GM21360 (cell line): ENCODE data around the gene KEAP1.
"Not testable (repeated sequence)": the region's sequence is repeated elsewhere in the genome, so short reads cannot be mapped to it uniquely, and the experiment has no call there.

Experiments used
- ATAC-seq: cut with Tn5 transposase; IDR thresholded peaks from one replicate; pipeline ENCODE4 v1.9.1; 2021; ENCODE audit warnings: mild to moderate bottlenecking, moderate library complexity; ENCODE audit not compliant: unreplicated experiment

KEAP1 gene

DNA sequence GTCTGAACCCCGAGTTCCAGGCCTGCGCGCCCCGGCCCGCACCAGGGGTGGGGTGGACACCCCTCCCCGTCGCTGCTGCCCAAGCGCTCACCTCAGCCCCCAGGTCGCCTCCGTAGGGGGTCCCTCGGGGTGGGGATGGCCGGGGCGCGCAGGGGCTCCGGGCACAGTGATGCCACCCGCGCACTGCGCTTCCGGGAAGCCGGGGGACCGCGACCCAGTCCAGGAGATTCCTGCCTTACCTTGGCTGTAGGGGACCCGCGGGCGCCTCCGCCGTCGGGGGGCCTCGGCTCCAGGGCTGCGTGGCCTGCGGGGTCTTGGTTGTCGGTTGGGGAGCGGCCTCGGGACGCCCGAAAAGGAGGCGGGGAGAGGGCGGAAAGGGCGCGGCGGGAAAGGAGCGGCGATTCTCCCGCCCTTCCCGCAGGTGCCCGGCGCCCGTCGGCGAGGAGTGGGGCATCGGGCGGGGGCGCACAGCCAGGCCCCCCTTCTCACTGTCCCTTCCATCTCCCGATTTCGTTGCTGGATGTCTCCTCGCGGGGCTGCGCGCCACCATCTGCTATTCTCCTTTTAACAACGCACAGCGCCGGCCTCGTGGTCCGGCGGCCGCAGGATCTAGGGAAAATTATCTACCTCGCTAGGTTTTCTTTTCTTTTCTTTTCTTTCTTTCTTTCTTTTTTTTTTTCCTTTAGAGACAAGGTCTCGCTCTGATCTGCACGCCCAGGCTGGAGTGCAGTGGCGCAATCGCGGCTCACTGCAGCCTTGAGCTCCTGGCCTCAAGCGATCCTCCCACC, at the start of gene KEAP1:
TSS of gene KEAP1 (minus strand) at position 355 of the 788 bp plus-strand sequence. CDS start 3,323 bp downstream, outside the sequence.
- peak; percentile 13 for ATAC-seq

DNA sequence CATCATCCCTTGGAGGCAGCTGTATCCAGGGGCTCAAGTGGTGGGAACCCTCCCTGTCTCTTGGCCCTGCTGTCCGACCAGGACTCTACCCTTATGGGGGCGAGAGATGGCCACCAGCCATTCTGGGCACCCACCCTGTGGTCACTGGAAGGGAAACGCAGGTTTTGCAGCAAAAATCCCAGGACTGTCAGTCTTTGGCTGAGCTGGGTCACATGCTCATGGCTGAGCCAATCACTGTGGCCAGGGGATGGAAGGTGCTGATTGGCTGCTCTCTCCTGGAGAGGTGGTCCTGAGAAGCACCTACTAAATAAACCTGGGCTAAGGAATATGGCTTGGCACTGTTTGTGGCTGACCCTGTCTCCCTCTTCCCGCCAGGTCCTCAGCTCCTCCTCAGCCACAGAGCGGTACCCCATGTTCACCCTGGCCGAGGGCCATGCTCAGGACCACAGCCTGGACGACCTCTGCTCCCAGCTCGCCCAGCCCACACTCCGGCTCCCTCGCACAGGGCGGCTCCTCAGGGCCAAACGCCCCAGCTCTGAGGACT, 49.4 kb upstream of the KEAP1 start:
- no peak for ATAC-seq

DNA sequence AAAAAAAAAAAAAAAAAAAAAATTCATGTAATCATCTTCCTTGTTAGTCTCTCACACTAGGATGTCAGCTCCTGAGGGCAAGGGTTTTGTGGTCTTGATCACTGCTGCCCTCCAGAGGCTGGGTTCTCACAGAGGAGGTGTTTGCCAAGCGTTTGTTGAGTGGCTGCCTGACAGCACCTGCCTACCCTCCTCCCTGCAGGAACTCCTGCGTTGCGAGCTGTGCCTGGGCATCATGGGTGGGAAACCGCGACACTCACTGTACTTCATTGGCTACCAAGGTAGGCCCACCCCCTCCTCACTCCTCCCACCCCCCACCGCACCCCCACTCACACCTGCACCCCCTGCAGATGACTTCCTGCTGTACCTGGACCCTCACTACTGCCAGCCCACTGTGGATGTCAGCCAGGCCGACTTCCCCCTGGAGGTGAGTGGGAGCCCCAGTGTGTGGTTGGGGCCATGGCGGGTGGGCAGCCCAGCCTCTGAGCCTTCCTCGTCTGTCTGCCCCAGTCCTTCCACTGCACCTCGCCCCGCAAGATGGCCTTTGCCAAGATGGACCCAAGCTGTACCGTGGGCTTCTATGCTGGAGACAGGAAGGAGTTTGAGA, 48.6 kb upstream of the KEAP1 start:
- no peak for ATAC-seq

DNA sequence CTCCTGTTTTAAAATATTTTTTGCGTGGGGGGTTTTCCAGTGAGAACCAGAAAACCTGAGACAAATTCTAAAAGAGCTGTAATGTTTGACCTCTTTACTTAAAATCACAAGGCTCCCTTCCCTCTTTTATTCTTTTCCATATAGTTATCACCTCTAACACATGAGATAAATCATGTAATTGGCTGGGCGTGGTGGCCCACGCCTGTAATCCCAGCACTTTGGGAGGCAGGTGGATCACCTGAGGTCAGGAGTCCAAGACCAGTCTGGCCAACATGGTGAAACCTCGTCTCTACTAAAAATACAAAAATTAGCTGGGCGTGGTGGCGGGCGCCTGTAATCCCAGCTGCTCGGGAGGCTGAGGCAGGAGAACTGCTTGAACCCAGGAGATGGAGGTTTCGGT, 47.9 kb upstream of the KEAP1 start:
- not testable (repeated sequence) for ATAC-seq

DNA sequence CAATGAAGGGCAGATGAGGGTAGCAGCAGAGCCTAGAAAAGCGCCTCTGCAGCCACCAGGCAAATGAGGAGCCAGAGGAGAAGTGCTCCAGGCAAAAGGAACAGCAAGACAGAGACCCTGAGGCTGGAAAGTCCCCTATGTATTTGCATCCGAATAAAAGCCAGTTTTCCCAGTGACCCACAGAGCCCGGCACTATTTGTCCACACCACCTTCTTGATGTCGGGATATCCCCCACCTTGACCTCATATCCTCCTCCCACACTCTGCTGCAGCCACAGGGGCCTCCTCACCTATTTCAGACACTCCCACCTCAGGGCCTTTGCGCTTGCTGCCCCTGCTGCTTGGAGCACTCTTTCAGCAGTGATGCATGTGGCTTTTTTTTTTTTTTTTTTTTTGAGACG, 47.2 kb upstream of the KEAP1 start:
- no peak for ATAC-seq

DNA sequence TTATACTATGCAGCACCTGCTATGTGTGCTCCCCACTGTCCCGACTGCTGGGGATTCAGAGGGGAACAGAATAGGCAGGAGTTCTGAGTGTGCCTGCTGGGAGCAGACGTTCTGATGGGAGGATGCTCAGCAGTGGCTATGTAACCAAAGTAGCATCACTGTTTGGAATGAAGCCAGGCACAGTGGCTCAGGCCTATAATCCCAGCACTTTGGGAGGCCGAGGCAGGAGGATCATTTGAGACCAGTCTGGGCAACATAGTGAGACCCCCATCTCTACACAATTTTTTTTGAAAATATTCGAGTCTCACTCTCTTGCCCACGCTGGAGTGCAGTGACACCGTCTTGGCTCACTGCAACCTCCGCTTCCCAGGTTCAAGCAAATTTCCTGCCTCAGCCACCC, 46.6 kb upstream of the KEAP1 start:
- ATAC-seq, result no peak

DNA sequence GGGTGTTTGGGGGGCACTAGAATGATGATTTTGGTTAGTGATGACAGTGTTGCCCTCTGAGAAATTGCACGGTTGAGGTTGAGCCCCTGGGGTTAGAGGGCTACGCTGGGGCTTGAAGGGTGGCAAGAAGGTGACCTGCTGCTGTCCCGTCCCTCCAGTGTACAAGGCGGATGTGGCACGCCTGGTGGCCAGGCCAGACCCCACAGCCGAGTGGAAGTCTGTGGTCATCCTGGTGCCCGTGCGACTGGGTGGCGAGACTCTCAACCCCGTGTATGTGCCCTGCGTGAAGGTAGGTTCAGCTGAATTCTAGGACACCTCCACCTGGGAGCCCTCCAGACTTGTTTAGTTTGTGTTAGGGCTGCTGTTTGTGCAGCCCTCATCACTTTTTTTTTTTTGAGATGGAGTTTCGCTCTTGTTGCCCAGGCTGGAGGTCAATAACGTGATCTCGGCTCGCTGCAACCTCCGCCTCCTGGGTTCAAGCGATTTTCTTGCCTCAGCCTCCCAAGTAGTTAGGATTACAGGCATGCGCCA, 45.7 kb upstream of the KEAP1 start:
- ATAC-seq, result no peak

DNA sequence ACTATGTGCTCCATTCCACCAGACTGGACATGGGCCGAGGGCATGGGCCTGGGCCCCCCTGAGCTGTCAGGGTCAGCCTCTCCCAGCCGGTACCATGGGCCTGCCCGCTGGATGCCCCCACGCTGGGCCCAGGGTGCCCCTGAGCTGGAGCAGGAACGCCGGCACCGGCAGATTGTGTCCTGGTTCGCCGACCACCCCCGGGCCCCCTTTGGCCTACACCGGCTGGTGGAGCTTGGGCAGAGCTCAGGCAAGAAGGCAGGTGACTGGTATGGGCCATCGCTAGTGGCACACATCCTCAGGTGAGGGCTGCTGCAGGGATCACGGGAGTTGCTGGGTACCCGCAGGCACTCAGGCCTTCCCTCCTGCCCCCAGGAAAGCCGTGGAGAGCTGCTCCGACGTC, 43.7 kb upstream of the KEAP1 start:
- ATAC-seq, result no peak

DNA sequence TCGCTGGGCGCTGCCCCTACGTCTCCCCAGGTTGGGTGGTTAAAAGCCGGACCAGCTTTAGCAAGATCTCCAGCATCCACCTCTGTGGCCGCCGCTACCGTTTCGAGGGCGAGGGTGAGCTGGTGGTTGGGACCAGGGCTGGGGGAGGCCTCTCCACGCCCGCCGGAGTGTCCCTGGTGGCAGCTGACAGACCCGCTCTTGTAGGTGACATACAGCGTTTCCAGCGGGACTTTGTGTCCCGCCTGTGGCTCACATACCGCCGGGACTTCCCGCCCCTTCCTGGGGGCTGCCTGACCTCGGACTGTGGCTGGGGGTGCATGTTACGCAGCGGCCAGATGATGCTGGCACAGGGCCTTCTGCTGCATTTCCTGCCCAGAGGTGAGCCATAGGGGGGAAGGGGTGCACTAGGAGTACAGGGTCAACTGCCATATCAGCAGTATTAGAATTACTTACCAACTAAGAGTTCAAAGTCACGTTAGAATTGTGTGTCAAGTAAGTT, 41.6 kb upstream of the KEAP1 start:
- ATAC-seq, result no peak

DNA sequence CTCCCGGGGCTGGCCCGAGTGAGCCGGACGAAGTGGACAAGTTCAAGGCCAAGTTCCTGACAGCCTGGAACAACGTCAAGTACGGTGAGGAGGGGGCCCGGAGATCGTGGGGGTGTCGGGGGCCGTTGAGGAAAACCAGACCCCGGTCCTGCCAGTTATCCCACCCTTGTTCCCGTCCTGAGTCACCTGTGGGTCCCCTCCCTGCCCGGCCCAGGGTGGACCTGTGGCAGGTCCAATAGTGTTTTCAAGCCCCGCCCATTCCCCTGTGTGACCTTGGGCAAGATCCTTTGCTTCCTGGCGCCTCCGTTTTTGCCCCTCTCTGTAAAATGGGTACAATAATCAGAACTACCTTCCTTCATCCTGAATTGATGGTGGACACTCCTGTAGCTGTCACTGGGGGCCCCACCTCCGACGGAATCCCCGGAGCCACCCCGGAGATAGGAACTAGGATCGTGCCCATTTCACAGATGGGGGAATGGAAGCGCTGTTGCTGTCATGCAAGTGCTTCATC, 41.1 kb upstream of the KEAP1 start:
- ATAC-seq, result no peak

DNA sequence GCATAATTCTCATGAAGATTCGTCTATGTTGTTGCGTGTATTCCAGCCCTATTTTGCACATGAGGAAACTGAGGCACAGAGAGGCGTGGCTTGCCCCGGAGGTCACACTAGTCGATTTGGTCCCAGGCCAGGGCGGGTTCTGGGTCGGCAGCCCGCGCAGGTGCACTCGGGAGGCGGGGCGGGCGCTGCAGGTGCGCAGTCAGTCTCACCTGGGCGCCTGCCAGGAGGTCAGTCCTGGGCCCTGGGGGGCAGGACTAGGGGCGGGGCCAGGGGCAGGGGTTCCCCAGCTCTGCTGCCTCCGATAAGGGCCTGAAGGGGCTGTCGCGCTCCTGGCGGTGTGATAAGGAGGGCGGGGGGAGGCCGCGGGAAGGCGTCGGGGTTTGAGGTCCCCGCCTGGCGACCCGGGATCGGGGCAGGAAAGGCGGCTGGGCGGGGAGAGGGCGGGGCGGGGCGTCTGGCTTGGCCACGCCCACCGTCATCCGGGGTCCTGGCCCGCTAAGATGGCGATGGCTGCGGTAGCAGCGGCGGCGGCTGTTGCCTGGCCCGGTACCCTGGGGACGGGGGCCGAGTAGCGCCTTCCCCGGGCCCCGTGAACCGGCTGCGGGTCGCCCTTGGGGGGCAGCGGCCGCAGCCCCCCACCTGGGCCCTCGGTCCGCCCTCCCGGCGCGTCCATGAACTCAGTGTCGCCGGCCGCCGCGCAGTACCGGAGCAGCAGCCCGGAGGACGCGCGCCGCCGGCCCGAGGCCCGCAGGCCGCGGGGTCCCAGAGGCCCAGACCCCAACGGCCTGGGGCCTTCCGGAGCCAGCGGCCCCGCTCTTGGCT, 40.5 kb upstream of the KEAP1 start, which contains the start of gene ATG4D:
TSS of gene ATG4D (plus strand) at position 485 of the 822 bp plus-strand sequence. CDS start at position 672, 187 bp downstream.
- peak; percentile 50 for ATAC-seq

DNA sequence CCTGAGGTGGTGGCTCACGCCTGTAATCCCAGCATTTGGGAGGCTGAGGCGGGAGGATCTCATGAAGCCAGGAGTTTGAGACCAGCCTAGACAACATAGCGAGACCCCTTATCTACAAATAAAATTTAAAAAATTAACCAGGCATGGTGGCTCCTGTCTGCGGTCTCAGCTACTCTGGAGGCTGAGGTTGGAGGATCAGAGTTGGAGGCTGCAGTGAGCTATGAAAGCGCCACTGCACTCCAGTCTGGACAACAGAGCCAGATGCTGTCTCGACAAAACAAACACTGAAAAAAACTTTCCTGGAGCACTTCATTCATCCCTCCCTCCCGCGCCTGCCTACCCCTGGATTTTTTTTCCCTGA, 39.9 kb upstream of the KEAP1 start:
- ATAC-seq, result no peak

DNA sequence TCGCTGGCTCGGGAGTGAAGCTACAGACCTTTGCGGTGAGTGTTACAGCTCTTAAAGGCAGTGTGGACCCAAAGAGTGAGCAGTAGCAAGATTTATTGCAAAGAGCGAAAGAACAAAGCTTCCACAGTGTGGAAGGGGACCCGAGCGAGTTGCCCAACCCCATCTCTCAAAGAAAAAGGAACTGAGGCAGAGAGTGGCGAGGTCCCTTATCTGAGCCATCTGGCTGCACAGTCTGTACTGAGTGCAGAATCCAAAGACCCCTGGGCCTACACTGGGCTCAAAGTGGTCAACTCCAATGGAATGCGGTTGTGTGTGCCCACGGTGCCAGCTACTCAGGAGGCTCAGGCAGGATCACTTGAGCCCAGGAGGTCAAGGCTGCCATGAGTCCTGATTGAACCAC, 35.9 kb upstream of the KEAP1 start:
- not testable (repeated sequence) for ATAC-seq

DNA sequence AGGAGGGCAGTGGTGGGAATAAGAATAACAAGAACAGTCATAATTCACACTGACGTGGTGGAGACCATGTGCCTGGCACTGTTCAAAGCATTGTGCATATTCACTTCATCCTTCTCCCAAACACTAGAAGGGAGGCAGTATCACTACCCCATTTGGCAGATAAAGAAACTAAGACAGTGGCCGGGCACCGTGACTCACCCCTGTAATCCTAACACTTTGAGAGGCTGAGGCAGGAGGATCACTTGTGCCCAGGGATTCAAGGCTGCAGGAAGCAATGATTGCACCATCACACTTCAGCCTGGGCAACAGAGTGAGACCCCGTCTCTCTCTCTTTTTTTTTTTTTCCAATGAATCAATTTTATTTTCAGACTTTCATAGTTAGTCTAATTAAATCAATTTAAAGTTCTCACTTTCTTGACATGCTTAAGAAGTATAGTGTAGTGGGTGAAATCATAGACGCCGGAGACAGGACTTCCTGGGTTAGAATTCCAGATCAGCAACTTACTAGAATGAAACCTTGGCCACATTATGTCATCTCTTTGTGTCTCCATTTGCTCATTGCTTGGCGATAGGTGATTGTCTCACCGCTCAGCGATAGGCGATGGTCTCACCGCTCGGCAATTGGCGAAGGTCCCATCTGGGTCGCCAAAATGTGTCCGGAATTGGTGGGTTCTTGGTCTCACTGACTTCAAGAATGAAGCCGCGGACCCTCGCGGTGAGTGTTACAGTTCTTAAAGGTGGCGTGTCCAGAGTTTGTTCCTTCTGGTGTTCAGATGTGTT, 35.2 kb upstream of the KEAP1 start:
- ATAC-seq, result no peak

DNA sequence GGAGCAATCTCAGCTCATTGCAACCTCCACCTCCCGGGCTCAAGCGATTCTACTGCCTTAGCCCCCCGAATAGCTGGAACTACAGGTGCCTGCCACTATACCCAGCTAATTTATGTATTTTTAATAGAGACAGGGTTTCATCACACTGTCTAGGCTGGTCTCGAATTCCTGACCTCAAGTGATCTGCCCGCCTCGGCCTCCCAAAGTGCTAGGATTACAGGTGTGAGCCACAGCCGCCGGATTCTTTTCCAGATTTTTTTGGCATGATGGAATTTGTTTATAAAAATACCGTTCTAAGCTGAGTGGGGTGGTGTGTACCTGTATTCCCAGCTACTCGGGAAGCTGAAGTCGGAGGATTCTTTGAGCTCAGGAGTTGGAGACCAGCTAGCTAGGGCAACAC, 34.5 kb upstream of the KEAP1 start:
- ATAC-seq, result no peak

DNA sequence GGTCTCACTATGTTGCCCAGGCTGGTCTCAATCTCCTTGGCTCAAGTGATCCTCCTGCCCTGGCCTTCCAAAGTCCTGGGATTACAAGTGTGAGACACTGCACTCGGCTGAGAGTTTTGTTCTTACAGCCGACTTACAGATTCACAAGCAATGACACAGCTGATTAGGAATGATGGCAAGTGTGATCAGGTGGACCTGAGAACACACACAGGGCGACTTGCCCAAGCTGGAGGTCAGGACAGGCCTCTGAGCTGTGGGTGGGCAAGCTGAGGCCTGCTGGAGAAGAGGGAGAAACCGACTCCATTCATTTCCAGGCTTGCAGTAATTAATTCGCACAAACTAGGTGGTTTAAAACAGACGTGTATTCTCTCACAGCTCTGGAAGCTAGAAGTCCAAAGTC, 32.5 kb upstream of the KEAP1 start:
- no peak for ATAC-seq

DNA sequence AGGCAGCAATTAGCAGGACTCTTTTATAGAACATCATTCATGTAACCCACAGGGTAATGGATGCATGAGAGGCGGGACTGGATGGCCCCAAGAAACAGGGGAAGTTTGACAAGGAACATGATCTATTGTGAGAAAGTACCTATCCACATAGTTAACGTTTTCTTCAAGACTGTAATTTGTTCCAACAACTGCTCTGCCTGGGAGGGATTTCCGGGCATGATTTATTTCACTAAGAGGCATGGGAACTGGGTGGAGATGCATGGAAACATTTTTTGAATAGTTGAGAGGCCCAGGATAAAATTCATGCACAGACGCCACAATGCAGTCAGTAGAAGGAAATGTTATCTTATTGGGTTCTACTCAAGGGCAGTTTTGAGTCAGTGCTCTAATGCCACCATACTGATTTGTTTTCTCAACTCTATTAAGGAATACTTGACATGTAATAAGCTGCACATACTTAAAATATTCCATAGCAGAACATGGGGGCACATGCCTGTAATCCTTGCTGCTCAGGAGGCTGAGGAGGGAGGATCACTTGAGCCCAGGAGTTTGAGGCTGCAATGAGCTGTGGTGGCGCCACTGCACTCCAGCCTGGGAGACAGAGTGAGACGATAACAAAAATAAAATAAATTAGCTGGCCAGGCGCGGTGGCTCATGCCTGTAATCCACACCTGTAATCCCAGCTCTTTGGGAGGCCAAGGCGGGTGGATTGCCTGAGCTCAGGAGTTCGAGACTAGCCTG, 30.7 kb upstream of the KEAP1 start:
- ATAC-seq, result no peak

DNA sequence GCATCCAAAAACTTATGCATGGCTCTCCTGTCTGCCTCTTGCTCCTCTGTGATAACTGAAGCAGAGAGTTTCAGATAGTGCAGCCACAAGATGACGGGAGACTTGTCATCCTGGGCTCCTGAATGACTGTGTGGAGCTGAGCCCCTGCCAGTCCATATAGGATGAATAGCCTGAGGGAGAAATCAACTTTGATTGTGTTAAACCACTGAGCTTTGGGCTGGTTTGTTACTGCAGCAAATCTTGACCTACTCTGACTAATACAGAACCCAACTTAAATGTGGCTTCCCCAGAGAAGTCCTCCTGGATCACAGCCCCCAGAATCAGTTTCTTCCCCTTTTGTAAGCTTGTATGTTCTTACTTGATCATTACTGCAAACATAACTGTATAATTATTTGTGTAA, 29.3 kb upstream of the KEAP1 start:
- ATAC-seq, result no peak

DNA sequence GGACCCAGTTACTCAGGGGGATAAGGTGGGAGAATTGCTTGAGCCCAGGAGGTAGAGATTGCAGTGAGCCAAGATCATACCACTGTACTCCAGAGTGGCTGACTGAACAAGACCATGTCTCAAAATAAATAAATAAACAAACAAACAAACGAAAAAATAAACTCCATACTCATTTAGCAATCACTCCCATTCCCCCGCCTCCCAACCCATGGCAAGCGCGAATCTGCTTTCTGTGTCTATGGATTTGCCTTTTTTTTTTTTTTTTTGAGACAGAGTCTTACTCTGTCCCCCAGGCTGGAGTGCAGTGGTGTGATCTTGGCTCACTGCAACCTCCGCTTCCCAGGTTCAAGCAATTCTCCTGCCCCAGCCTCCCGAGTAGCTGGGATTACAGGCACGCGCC, 23.7 kb upstream of the KEAP1 start:
- not testable (repeated sequence) for ATAC-seq
